OCI-LY1 (cell line): ENCODE data around the gene VCAN.

ENCODE experiments used
- EZH2 ChIP-seq: fragments of 200-600 bp; sonication (generic), shearing (Covaris generic); IDR thresholded peaks from 2 replicates; pipeline ENCODE4 v1.8.0; 2017; ENCODE audit warnings: borderline replicate concordance, mixed run types, mild to moderate bottlenecking, antibody characterized with exemption, low read length, moderate library complexity, mixed read lengths
- TF ChIP-seq, protein P1 (sequence below): fragments of 200-600 bp; sonication (generic), shearing (Covaris generic); IDR thresholded peaks from 2 replicates; pipeline ENCODE4 v1.5.1; 2017; ENCODE audit warnings: mild to moderate bottlenecking, antibody characterized with exemption, low read length, moderate library complexity, mixed read lengths

- TF ChIP-seq, protein P1, sequence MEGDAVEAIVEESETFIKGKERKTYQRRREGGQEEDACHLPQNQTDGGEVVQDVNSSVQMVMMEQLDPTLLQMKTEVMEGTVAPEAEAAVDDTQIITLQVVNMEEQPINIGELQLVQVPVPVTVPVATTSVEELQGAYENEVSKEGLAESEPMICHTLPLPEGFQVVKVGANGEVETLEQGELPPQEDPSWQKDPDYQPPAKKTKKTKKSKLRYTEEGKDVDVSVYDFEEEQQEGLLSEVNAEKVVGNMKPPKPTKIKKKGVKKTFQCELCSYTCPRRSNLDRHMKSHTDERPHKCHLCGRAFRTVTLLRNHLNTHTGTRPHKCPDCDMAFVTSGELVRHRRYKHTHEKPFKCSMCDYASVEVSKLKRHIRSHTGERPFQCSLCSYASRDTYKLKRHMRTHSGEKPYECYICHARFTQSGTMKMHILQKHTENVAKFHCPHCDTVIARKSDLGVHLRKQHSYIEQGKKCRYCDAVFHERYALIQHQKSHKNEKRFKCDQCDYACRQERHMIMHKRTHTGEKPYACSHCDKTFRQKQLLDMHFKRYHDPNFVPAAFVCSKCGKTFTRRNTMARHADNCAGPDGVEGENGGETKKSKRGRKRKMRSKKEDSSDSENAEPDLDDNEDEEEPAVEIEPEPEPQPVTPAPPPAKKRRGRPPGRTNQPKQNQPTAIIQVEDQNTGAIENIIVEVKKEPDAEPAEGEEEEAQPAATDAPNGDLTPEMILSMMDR = no peak
- no peak for TF ChIP-seq EZH2
These were observed 83.1 kb downstream of the VCAN start for GRCh38 chr5:83554686-83555085.
